OCI-LY3 (cell line): Measurements from ENCODE around the gene LILRA2.
"Not testable (repeated sequence)": the region's sequence is repeated elsewhere in the genome, so short reads cannot be mapped to it uniquely, and the experiment has no call there.

ENCODE experiments used
- EZH2phosphoT487 ChIP-seq: fragments of 200-600 bp; shearing (Covaris generic); IDR thresholded peaks from 2 replicates; pipeline ENCODE4 v1.6.1; 2018; ENCODE audit warnings: antibody characterized with exemption, mixed run types, low read depth
- TF ChIP-seq, protein P1 (sequence below): fragments of 200-600, 300-600 bp; sonication (generic); IDR thresholded peaks from 2 replicates; pipeline ENCODE4 v1.5.1; 2014; ENCODE audit warnings: antibody characterized with exemption, low read length, low read depth

DNA sequence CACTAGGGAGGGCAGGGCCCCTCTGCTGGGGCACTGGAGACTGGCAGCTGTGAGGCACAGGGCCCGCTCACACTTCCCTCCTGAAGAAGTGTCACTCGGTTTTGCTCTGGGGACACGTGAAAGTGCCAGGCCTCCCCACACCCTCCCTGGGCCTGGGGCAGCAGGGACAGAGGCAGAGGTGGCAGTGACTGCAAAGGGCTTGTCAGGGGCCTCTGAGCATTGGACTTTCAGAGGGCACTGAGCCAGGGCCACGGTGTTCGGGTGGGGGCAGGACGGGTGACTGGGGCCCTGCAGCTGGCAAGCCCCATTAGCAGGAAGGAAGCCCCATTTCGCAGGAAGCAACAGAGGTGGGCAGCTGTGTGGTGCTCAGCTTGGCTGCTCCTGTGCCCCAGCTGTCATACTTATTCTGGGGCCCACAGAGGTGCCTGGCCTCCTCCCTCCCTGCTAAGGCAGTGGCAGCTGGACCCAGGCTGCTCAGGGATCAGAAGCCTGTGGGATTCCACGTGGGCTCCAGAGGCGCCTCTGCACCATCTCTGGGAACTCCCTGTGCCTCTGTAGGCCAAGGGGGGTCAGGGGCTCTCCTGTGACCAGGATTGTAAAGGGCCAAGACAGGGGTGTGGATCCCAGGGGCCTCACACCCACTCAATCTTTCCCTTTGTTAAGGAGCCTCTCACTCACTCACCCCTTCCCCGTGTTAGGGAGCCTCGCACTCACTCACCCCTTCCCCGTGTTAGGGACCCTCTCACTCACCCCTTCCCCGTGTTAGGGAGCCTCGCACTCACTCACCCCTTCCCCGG is 51.5 kb downstream of the LILRA2 start:
- TF ChIP-seq, protein P1, sequence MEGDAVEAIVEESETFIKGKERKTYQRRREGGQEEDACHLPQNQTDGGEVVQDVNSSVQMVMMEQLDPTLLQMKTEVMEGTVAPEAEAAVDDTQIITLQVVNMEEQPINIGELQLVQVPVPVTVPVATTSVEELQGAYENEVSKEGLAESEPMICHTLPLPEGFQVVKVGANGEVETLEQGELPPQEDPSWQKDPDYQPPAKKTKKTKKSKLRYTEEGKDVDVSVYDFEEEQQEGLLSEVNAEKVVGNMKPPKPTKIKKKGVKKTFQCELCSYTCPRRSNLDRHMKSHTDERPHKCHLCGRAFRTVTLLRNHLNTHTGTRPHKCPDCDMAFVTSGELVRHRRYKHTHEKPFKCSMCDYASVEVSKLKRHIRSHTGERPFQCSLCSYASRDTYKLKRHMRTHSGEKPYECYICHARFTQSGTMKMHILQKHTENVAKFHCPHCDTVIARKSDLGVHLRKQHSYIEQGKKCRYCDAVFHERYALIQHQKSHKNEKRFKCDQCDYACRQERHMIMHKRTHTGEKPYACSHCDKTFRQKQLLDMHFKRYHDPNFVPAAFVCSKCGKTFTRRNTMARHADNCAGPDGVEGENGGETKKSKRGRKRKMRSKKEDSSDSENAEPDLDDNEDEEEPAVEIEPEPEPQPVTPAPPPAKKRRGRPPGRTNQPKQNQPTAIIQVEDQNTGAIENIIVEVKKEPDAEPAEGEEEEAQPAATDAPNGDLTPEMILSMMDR, result not testable (repeated sequence)
- TF ChIP-seq EZH2phosphoT487, result not testable (repeated sequence)
